Measurements from ENCODE around the gene NR6A1. TPM values are rescaled to one million over a fixed set of nuclear protein-coding genes. Genes with fewer than 3 reads are reported as not detected.

Gene NR6A1
- total and polyA plus RNA-seq, 2 of the 13 experiments (the other 11 are each of a cell fraction or from before 2014, with no cell fraction given), result 28.1 to 31.5 TPM

- TF ChIP-seq FOXP1 (IDR thresholded peaks at IDR 0.05) (no peak), FOXP1 (CRISPR knock-in tag; IDR thresholded peaks at IDR 0.05) (no peak), ZNF431 (CRISPR knock-in tag; IDR thresholded peaks at IDR 0.05; ENCODE audit: borderline replicate concordance, low read depth) (no peak)
Measured at GRCh38 chr9:124505901-124506346, 265.2 kb downstream of the NR6A1 start (continued).

DNA sequence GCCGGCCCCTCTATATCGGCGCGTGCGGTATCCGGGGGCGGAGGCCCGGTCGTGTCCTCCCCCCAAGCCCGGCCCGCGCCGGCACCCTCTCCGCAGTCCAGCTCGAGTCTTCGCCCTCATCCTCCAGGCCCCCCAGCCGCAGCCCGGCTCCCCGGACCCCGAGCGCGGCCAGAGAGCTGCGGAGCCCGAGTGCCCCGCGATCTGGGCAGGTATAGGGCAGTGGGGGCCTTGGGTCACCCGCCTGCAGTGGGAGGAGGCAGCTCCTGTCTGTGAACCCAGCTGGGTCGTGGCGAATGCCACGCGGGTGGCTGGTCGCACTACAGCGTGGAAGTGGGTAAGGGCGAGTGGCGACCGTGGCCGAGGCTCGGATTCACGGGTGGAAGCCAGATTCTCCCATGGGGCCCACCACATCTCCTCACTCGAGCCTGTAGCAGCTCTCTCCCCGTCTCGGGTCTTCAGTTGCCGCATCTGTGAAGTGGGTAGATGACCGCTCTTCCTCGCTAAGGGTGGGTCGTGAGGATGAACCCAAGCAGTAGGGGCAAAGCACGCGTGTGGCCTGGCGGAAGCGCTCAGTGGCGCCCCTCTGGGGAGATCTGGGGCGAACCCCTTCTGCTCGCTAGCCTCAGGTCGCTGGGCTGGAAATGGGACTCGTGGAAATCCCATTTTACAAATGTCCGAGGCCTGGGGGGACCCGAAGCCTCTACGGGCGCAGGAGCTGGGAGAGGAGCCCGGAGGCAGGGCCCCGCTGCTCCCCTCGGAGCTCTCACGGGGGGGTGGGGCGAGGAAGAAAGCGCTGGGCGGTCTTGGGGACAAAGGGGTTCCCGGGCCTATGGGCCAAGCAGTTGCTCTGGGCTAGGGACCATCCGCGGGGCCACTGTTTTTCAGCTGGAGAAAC lies 265.9 kb downstream of the NR6A1 start:
- 94% methylated on average over 38 of the region's 69 CpGs for WGBS (ENCODE audit: low lambda C conversion rate)
- BruUV-seq (replicated peaks), result no TSS peak
- intact Hi-C loops (cut with micrococcal nuclease; ENCODE audit: unreplicated experiment), result no loop called here
- H3K4me2 ChIP-seq (ENCODE audit: low read depth, low read length), result peak overlapping the region; percentile 86
- H3K4me3 ChIP-seq (replicated peaks in 1 of 3; ENCODE audit: insufficient read depth in 1 of 3, low read depth in 2 of 3, low read length in 3 of 3), result peak overlapping the region; percentile 79 to 88 (median 80); a peak in 4 of 6 replicates
- no peak overlapping the region for H2AFZ ChIP-seq (ENCODE audit: low read length)
- ATAC-seq (no peak), FAIRE-seq (no peak), DNase-seq (ENCODE audit: low spot score) (no peak)
- H3K9me3 ChIP-seq (ENCODE audit: low read length), result no peaks in the 10 kb centered on the region
- peaks cover 5% of the 10 kb centered on the region in 2 experiments; a peak in 2 of 5 replicates for H3K36me3 ChIP-seq (replicated peaks in 1 of 2; ENCODE audit: control insufficient read depth in 1 of 2, insufficient read depth in 2 of 2, low read length in 2 of 2)
- peak overlapping the region; percentile 86 for H3K9ac ChIP-seq (ENCODE audit: insufficient read depth, low read depth, low read length)
- H3K27me3 ChIP-seq (ENCODE audit: control insufficient read depth in 1 of 2, insufficient read depth in 2 of 2, low read length in 2 of 2), result no peaks in the 10 kb centered on the region
- H3K4me1 ChIP-seq (ENCODE audit: insufficient read depth, low read length), result peaks cover 26% of the 10 kb centered on the region
- H3K27ac ChIP-seq (ENCODE audit: extremely low read length, insufficient read depth, low read length), result no peak overlapping the region
- ChIA-PET POLR2A (interaction anchor here (0.6 to 2.1 kb wide), 3 partner anchors 7 to 92 kb away, joined by 3 to 6 read pairs (median 3); no protein-coding TSS in a partner anchor), CTCF (ENCODE audit: low intra/inter-chr PET ratio, low total read pairs) (no interaction called here)
- in situ Hi-C loops (cut with HindIII; ENCODE audit: extremely low pct_ligation_motif_present, low pct_unique_long_range_greater_than_20kb), result no loop called here
- H3K79me2 ChIP-seq (ENCODE audit: insufficient read depth, low read length), result peaks cover 21% of the 10 kb centered on the region
- H4K20me1 ChIP-seq (ENCODE audit: insufficient read depth, low read length), result no peaks in the 10 kb centered on the region
- no peak for TF ChIP-seq SMARCC2 (IDR thresholded peaks at IDR 0.05)
- TF ChIP-seq FOXM1 (CRISPR knock-in tag; IDR thresholded peaks at IDR 0.05), result no peak
- TF ChIP-seq ZNF7 (CRISPR knock-in tag; IDR thresholded peaks at IDR 0.05), result no peak
- no peak for TF ChIP-seq NFYC (CRISPR knock-in tag; IDR thresholded peaks at IDR 0.05)
- 0 out of 2 replicates have a peak, but pooled peaks have one; percentile 60 for TF ChIP-seq HNRNPL (IDR thresholded peaks at IDR 0.05; ENCODE audit: low read depth, low read length)
- TF ChIP-seq, protein P1, sequence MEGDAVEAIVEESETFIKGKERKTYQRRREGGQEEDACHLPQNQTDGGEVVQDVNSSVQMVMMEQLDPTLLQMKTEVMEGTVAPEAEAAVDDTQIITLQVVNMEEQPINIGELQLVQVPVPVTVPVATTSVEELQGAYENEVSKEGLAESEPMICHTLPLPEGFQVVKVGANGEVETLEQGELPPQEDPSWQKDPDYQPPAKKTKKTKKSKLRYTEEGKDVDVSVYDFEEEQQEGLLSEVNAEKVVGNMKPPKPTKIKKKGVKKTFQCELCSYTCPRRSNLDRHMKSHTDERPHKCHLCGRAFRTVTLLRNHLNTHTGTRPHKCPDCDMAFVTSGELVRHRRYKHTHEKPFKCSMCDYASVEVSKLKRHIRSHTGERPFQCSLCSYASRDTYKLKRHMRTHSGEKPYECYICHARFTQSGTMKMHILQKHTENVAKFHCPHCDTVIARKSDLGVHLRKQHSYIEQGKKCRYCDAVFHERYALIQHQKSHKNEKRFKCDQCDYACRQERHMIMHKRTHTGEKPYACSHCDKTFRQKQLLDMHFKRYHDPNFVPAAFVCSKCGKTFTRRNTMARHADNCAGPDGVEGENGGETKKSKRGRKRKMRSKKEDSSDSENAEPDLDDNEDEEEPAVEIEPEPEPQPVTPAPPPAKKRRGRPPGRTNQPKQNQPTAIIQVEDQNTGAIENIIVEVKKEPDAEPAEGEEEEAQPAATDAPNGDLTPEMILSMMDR (CRISPR knock-in tag; IDR thresholded peaks at IDR 0.05), result peak; percentile 31; the same call in 1 of the 2 replicates
- TF ChIP-seq NFRKB (IDR thresholded peaks at IDR 0.05), result no peak
- TF ChIP-seq, protein P2, sequence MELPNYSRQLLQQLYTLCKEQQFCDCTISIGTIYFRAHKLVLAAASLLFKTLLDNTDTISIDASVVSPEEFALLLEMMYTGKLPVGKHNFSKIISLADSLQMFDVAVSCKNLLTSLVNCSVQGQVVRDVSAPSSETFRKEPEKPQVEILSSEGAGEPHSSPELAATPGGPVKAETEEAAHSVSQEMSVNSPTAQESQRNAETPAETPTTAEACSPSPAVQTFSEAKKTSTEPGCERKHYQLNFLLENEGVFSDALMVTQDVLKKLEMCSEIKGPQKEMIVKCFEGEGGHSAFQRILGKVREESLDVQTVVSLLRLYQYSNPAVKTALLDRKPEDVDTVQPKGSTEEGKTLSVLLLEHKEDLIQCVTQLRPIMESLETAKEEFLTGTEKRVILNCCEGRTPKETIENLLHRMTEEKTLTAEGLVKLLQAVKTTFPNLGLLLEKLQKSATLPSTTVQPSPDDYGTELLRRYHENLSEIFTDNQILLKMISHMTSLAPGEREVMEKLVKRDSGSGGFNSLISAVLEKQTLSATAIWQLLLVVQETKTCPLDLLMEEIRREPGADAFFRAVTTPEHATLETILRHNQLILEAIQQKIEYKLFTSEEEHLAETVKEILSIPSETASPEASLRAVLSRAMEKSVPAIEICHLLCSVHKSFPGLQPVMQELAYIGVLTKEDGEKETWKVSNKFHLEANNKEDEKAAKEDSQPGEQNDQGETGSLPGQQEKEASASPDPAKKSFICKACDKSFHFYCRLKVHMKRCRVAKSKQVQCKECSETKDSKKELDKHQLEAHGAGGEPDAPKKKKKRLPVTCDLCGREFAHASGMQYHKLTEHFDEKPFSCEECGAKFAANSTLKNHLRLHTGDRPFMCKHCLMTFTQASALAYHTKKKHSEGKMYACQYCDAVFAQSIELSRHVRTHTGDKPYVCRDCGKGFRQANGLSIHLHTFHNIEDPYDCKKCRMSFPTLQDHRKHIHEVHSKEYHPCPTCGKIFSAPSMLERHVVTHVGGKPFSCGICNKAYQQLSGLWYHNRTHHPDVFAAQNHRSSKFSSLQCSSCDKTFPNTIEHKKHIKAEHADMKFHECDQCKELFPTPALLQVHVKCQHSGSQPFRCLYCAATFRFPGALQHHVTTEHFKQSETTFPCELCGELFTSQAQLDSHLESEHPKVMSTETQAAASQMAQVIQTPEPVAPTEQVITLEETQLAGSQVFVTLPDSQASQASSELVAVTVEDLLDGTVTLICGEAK (IDR thresholded peaks at IDR 0.05), result no peak
- TF ChIP-seq, protein P2 (CRISPR knock-in tag; IDR thresholded peaks at IDR 0.05), result no peak
- peak; percentile 82 for TF ChIP-seq ZMYM3 (CRISPR knock-in tag; IDR thresholded peaks at IDR 0.05)
